Lower leg skin (tissue), 3 donors: Measurements from ENCODE around the gene RASSF1.

Source experiments
- POLR2A ChIP-seq, 2 donors: fragments of 450-650 bp; IDR thresholded peaks; one replicate each; pipeline ENCODE4 v1.6.1; 2016 to 2017; ENCODE audit warnings: antibody characterized with exemption in 2 of 2, mild to moderate bottlenecking in 1 of 2, moderate library complexity in 1 of 2
- TF ChIP-seq, protein P1 (sequence below), 3 donors: fragments of 450-650 bp; IDR thresholded peaks; one replicate each; pipeline ENCODE4 v1.5.1; 2016; ENCODE audit warnings: antibody characterized with exemption in 3 of 3, mild to moderate bottlenecking in 3 of 3, moderate library complexity in 2 of 3

GRCh38 chr3:50341996-50342650 is 1.5 kb upstream of the RASSF1 start:
- TF ChIP-seq, protein P1, sequence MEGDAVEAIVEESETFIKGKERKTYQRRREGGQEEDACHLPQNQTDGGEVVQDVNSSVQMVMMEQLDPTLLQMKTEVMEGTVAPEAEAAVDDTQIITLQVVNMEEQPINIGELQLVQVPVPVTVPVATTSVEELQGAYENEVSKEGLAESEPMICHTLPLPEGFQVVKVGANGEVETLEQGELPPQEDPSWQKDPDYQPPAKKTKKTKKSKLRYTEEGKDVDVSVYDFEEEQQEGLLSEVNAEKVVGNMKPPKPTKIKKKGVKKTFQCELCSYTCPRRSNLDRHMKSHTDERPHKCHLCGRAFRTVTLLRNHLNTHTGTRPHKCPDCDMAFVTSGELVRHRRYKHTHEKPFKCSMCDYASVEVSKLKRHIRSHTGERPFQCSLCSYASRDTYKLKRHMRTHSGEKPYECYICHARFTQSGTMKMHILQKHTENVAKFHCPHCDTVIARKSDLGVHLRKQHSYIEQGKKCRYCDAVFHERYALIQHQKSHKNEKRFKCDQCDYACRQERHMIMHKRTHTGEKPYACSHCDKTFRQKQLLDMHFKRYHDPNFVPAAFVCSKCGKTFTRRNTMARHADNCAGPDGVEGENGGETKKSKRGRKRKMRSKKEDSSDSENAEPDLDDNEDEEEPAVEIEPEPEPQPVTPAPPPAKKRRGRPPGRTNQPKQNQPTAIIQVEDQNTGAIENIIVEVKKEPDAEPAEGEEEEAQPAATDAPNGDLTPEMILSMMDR (IDR thresholded peaks at IDR 0.05): no peak
- no peak for TF ChIP-seq POLR2A (IDR thresholded peaks at IDR 0.05)
